Activated B cell treated with CpG ODN at 0.5 μM for 24 hours (primary cell): ENCODE measurements around the gene KIAA1671. TPM values are rescaled to one million over a fixed set of nuclear protein-coding genes. Genes with fewer than 3 reads are reported as not detected.

Experiments
- ATAC-seq: fragments of 200-7000 bp; cut with Tn5 transposase; one replicate; pipeline ENCODE4 v1.10.0; 2021; ENCODE audit warnings: low read depth, mild to moderate bottlenecking, moderate library complexity
- CTCF ChIA-PET: fragments of 350-600 bp; sonication (Branson Sonifier 250); formaldehyde crosslinking; loops from one replicate; lab custom pipeline; 2021; ENCODE audit warnings: antibody characterized with exemption; lab: Charles Lee
- POLR2A ChIA-PET: fragments of 350-600 bp; sonication (Branson Sonifier 250); formaldehyde crosslinking; loops from one replicate; lab custom pipeline; 2021; ENCODE audit warnings: antibody characterized with exemption; lab: Charles Lee
- DNase-seq: peaks from one replicate; pipeline ENCODE4 v3.0.0; 2022
- H3K27ac Mint-ChIP-seq: one replicate; pipeline ENCODE4 v1.8.0; 2020; ENCODE audit warnings: mixed read lengths
- H3K27me3 Mint-ChIP-seq: one replicate; pipeline ENCODE4 v1.8.0; 2021; ENCODE audit warnings: mixed read lengths
- H3K36me3 Mint-ChIP-seq: one replicate; pipeline ENCODE4 v1.8.0; 2021; ENCODE audit warnings: low read depth, mixed read lengths
- H3K4me1 Mint-ChIP-seq: one replicate; pipeline ENCODE4 v1.8.0; 2021; ENCODE audit warnings: mixed read lengths
- H3K4me3 Mint-ChIP-seq: one replicate; pipeline ENCODE4 v1.8.0; 2020; ENCODE audit warnings: mild to moderate bottlenecking, mixed read lengths
- H3K9me3 Mint-ChIP-seq: one replicate; pipeline ENCODE4 v1.8.0; 2020; ENCODE audit warnings: mixed read lengths
- intact Hi-C: fragments of 100-400 bp; cut with micrococcal nuclease; formaldehyde crosslinking; loops from one replicate; pipeline ENCODE4 v1.15.1; 2024
- total RNA-seq: library from RNA; stranded (reverse); gene quantifications from 2 replicates; pipeline ENCODE4 v1.2.3, GENCODE V29; 2022
- TF ChIP-seq, protein P1 (sequence below): fragments of 200-600 bp; IDR thresholded peaks from one replicate; pipeline ENCODE4 v1.8.0; 2022; ENCODE audit warnings: antibody characterized with exemption, mild to moderate bottlenecking

Gene KIAA1671
- total RNA-seq, 1 donor from 2014 or later: 0.04 TPM

GRCh38 chr22:25125693-25126357 lies 173.3 kb downstream of the KIAA1671 start:
- H3K4me1 Mint-ChIP-seq: no peaks in the 10 kb centered on the region
- no peaks in the 10 kb centered on the region for H3K36me3 Mint-ChIP-seq
- TF ChIP-seq, protein P1, sequence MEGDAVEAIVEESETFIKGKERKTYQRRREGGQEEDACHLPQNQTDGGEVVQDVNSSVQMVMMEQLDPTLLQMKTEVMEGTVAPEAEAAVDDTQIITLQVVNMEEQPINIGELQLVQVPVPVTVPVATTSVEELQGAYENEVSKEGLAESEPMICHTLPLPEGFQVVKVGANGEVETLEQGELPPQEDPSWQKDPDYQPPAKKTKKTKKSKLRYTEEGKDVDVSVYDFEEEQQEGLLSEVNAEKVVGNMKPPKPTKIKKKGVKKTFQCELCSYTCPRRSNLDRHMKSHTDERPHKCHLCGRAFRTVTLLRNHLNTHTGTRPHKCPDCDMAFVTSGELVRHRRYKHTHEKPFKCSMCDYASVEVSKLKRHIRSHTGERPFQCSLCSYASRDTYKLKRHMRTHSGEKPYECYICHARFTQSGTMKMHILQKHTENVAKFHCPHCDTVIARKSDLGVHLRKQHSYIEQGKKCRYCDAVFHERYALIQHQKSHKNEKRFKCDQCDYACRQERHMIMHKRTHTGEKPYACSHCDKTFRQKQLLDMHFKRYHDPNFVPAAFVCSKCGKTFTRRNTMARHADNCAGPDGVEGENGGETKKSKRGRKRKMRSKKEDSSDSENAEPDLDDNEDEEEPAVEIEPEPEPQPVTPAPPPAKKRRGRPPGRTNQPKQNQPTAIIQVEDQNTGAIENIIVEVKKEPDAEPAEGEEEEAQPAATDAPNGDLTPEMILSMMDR: no peak
- ATAC-seq (no peak), DNase-seq (no peak)
- CTCF ChIA-PET: no interaction called here
- H3K4me3 Mint-ChIP-seq: no peak overlapping the region
- peaks cover 11% of the 10 kb centered on the region for H3K27me3 Mint-ChIP-seq
- intact Hi-C loops: no loop called here
- H3K9me3 Mint-ChIP-seq: peaks cover 3% of the 10 kb centered on the region
- POLR2A ChIA-PET: no interaction called here
- H3K27ac Mint-ChIP-seq: no peak overlapping the region

GRCh38 chr22:25126510-25126909 lies 174.0 kb downstream of the KIAA1671 start:
- no peaks in the 10 kb centered on the region for H3K36me3 Mint-ChIP-seq
- peaks cover 3% of the 10 kb centered on the region for H3K9me3 Mint-ChIP-seq
- H3K4me3 Mint-ChIP-seq: no peak overlapping the region
- no peaks in the 10 kb centered on the region for H3K4me1 Mint-ChIP-seq
- no peak overlapping the region for H3K27ac Mint-ChIP-seq
- intact Hi-C loops: no loop called here
- no peak for DNase-seq
- peaks cover 11% of the 10 kb centered on the region for H3K27me3 Mint-ChIP-seq
- ATAC-seq: no peak
- CTCF ChIA-PET: no interaction called here
- TF ChIP-seq, protein P1: no peak
- POLR2A ChIA-PET: no interaction called here

DNA sequence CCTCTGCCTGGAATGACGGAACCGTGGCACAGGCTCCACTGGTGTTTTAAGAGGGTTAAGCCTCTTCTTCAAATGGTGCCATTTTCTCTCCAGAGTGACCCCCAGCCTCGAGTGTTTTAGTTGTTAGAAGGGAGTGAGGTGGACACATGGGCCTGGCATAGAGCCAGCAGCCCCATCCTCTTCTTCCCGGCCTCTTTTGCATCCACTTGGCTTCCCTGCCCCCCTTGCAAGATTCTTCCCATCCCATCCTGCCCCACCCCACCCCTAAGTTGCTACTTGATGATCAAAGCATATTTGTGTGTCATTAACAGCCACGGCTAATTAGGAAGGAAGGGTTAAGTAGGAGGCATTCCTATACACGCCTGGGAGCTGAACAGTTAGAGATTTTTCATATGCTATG lies 174.8 kb downstream of the KIAA1671 start:
- ChIA-PET POLR2A (no interaction called here), CTCF (no interaction called here)
- Mint-ChIP-seq H3K27me3 (peaks cover 7% of the 10 kb centered on the region), H3K36me3 (no peaks in the 10 kb centered on the region), H3K9me3 (peaks cover 3% of the 10 kb centered on the region), H3K4me3 (no peak overlapping the region), H3K4me1 (no peaks in the 10 kb centered on the region), H3K27ac (no peak overlapping the region)
- TF ChIP-seq, protein P1: no peak
- intact Hi-C loops: no loop called here
- DNase-seq (no peak), ATAC-seq (no peak)

DNA sequence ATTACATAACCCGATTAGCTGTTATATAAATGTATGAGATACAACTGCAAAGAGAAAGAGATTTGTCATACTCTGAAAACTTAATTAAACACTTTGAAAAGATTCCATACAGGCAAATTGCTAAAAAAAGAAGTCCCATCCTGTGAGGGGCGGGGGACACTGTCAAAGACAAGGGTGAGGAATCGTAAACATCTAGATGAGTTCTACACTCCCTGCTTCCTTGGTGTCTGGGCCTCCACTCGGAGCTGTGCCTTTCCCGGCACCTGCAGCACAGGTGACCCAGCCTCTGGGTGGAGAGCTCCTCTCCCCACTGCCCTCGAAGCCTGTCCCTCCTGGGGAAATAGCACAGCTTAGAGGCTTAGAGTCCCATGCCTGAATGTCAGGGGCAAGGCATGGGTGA lies 177.9 kb downstream of the KIAA1671 start:
- intact Hi-C loops: no loop called here
- DNase-seq (no peak), ATAC-seq (no peak)
- POLR2A ChIA-PET: no interaction called here
- no peaks in the 10 kb centered on the region for H3K9me3 Mint-ChIP-seq
- TF ChIP-seq, protein P1: no peak
- CTCF ChIA-PET: no interaction called here
- H3K36me3 Mint-ChIP-seq: no peaks in the 10 kb centered on the region
- no peak overlapping the region for H3K4me3 Mint-ChIP-seq
- H3K27me3 Mint-ChIP-seq: peaks cover 4% of the 10 kb centered on the region
- H3K27ac Mint-ChIP-seq: no peak overlapping the region
- no peaks in the 10 kb centered on the region for H3K4me1 Mint-ChIP-seq

GRCh38 chr22:25131198-25131887 lies 178.8 kb downstream of the KIAA1671 start:
- DNase-seq (no peak), ATAC-seq (no peak)
- TF ChIP-seq, protein P1: no peak
- Mint-ChIP-seq H3K27me3 (peaks cover 5% of the 10 kb centered on the region), H3K4me1 (no peaks in the 10 kb centered on the region), H3K9me3 (no peaks in the 10 kb centered on the region), H3K27ac (no peak overlapping the region), H3K36me3 (no peaks in the 10 kb centered on the region), H3K4me3 (no peak overlapping the region)
- intact Hi-C loops: no loop called here
- ChIA-PET CTCF (no interaction called here), POLR2A (no interaction called here)
